CD4-positive, alpha-beta T cell treated with Interleukin-1 beta for 1 hour (primary cell): ENCODE results near the gene TM4SF4.
A peak's percentile ranks its signal among the peaks of the same experiment; 100 is the strongest.

Experiments
- DNase-seq, 2 donors: peaks; one replicate each; pipeline ENCODE4 v3.0.0-alpha.2; 2020 to 2022

TM4SF4 gene

DNA sequence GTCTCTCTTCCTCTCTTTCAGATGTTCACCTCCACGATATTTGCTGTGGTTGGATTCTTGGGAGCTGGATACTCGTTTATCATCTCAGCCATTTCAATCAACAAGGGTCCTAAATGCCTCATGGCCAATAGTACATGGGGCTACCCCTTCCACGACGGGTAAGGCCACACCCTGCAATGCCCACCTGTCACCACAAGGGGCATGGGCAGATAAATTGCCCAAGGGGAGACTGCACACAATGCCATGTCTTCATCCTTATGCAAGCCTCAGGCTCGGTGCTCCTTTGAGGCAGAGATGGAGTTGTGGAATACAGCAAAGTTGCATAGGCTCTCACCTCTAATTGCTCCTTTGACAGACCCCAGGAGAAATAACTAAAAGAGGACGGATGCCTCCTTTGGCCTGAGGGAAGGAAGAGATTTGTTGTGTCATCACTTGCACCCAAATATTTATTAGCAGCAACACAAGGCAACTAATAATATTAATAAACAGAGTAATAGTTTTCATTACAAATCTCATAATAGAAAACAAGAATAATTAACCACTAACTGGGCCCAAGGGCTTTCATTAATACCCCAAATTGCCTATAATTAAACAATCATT is 13.2 kb downstream of the TM4SF4 start:
- peak in 1 of 2 donors; percentile 5 for DNase-seq

DNA sequence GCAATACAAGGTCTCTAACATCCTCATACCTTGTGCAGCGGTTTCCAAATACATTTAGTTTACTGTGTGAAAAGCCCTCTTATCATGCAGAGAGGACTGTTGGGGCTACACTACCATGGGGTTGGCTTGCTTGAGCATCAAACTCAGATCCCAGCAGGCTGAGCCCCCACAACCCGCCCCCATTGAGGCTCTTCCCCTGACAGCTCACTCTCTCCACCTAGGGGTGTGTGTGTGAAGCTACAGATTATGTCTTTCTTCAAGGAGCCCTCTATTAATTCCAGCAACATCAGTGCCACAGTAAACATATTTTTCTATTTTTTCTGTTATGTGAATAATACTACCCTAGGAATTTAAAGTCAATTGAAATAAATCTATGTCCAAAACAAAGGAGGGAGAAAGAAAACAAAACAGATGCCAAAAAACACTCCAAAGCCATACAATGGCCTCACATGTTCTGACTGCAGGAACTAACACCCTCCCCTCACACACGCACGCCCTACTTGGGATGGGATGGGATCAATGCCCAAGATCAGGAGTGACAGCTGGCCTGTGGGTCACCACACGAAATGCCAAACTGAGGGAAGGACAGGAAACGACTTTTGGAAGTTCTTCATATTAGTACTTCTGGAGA is 14.7 kb downstream of the TM4SF4 start:
- no peak for DNase-seq

DNA sequence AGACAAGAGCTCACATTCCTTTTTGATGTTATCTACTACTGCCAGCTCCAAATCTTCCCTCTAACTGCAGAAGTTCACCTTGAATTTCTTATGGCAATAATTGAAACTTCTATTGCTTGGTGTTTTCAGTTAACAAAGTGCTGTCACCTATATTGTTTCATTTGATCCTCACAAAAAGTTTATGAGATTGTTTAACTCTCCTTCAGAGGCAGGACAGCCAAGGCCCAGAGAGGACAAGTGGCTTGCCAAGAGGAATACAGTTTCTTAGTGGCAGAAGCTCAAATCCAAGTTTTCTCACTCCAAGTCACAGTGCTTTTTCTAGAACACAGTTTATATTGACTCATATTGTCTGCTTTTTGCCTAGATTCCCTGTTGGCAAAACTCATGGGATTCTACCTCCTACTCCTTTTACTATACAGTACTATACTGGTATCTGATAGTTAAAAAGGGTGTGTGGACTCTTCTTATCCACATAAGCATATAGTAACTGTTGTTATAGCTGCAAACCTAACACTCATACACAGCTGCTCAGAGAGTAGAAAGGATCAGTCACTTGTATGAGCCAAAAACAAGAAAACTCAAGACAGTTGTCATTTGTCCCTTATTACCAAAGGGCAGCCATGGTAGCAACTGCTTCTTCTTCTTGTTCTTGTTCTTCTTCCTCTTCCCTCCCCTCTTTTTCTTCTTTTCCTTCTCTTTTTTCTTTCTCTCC is 15.9 kb downstream of the TM4SF4 start:
- no peak for DNase-seq

DNA sequence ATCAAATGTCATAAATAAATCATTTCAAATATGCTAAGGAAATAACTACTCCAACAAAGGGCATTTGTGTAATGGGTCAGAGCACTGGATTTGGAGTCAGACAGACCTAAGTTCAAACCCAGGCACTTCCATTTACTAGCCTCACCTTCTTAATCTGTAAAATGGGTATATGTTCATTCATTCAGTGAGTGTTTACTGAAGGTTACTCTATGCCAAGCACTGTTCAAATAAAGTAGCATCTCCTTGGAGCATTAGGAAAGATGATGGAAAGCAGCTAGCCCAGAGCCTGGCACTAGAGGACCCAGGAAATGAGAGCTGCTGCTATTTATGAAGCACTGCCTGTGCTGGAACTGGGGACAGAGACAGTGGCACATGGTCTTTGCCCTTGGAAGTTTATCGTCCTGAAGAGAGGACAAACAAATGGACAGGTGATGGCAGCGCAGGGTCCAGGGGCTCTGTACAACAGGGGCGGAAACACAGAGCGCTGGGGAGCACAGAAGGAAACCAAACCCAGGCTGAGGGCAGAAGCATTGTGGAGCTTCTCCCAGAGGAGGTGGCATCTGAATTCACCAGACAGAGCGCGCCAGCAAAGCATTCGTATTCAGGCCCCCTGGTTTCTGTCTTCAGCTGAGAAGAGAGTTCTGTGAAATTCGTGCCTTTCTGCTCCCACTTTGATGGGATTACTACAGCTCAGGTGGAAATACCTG is 19.0 kb downstream of the TM4SF4 start:
- no peak for DNase-seq

DNA sequence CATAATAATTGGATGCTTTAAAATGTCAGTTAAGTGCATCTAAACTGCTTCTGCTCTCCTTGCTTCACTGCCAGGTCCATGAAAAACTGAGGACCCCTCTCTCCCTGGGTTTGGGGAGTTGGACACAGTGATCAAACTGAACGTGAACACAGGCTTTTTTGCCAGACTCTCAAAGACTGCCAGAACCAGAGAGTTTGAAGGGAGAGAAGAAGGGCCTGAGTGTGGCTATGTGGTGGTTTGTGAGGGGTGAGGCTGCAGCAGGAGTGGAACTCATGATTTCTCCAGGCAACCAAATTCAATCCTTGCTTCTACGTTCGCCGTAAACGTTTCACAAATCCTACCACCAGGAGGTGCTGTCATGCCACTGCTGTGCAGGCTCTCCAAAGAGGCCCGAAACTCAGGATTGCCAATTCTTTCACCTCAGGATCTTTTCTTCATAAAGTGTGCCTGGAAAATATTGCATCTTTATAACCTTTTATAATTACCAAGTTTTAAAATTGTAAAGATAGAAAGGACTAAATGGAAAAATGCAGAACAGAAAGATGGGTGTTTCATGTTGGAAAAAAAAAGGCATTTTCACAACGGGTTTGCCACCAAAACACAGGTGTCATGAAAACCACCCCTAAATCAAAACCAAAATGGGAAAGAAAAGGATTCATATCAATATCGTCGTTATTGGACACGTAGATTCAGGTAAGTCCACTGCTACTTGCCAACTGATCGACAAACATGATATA is 19.7 kb downstream of the TM4SF4 start:
- DNase-seq = peak; percentile 16 to 35

DNA sequence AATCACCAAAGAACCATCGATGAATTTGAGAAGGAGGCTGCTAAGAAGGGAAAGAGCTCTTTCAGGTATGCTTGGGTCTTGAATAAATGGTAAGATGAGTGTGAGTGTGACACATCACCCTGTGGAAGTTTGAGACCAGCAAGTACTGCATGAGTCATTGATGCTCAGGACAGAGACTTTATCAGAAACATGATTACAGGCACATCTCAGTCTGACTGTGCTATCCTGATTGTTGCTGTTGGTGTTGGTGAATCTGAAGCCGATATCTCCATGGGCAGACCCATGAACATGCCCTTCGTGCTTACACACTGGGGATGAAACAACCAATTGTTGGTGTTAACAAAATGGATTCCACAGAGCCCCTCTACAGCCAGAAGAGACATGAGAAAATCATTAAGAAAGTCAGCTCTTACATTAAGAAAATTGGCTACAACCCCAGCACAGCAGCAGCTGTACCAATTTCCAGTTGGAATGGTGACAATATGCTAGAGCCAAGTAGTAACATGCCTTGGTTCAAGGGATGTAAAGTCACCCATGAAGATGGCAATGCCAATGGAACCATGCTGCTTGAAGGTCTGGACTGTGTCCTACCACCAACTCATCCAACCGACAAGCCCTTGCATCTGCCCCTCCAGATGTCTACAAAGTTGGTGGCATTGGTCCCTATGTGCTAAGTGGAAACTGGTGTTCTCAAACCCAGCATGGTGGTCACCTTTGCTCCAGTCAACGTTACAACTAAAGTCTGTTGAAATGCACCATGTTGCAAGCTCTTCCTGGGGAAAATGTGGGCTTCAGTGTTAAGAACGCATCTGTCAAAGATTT is 20.5 kb downstream of the TM4SF4 start:
- no peak for DNase-seq

DNA sequence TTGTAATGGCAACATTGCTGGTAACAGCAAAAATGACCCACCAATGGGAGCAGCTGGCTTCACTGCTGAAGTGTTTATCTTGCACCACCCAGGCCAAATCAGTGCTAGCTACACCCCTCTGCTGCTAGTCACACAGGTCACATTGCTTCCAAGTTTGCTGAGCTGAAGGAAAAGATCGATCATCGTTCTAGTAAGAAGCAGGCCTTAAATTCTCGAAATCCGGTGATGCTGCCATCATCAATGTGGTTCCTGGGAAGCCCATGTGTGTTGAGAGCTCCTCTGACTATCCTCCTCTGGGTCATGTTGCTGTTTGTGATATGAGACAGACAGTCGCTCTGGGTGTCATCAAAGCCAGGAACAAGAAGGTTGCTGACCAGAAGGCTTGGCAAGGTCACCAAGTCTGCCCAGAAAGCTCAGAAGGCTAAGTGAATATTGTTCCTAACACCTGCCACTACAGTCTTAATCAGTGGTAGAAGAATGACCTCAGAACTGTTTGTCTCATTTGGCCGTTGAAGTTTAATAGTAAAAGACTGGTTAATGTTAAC is 21.2 kb downstream of the TM4SF4 start:
- no peak for DNase-seq

DNA sequence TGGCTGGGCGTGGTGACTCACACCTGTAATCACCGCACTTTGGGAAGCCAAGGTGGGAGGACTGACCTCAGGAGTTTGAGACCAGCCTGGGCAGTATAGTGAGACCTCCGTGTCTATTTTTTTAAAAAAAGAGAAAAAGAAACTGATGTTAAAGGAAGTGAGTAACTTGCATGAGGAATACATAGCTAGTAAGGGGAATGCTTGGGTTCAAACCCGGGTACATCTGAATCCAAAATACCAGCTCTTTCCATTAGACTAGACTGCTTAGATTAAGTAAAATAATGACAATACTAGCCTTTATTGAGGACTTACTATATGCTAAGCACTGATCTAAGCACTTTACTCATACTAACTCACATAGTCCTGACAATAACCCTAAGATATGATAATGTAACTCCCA is 22.4 kb downstream of the TM4SF4 start:
- no peak for DNase-seq

DNA sequence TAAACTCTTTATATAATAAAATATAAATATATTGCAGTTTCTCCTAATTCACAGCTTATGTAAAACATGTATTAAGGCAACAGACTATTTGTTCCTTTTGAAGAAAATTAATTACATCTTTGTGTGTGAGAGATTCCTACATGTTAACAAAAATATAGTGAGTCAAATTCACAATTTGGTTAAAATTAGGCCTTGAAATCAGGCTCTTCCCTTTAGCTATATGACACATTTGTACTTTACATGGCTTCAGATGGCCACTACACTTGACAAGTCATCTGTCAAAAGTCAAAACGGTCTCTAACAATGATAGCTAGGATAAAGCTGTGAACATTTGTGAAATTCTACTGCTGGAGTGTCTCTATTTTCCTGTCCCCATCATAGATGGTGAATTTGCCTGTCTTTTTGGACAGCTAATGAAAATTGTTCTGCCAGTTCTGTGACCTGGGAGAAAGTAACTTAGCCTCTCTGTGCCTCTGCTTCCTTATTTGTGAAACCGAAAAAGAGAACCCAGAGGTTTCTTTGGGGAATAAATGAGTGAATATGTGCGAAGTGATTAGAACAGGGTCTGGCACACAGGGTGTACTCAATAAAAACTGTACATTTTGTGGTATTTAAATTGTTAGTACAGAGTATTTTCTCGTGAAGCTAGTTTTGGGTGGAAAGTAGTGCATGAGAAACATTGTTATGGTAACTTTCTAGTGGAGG is 23.6 kb downstream of the TM4SF4 start:
- DNase-seq = no peak

DNA sequence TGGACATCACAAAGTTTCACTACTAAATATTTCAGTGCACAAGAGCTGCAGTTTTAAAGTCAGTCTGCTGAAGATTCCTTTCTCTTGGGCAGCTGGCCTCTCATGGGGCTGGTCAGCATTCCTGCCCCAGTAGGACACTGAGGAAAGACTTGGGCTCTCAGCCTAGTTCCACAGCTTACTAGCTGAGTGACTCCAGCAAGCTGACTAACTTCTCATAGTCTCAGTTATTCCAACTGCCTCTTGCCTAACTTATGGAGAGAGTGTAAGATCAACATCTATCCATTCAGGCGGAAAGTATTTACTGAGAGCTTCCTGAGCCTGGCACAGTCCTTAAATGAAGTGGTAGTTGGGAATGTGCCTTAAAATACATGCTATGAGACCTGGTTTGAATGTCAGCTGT is 27.0 kb downstream of the TM4SF4 start:
- DNase-seq = no peak

DNA sequence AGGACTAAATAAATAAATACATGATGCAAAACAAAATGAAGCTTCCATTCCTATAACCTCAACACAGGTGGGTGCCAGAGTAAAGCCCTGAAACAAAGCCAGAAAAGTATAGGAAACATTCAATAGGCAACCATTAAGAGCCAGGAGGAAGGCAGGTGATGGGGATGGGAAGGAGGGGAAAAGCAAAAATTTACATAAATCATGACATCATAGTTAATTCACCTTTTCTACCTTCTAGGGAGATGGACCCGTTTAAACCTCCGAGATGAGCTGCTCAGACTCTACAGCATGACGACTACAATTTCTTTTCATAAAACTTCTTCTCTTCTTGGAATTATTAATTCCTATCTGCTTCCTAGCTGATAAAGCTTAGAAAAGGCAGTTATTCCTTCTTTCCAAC is 27.9 kb downstream of the TM4SF4 start:
- no peak for DNase-seq

DNA sequence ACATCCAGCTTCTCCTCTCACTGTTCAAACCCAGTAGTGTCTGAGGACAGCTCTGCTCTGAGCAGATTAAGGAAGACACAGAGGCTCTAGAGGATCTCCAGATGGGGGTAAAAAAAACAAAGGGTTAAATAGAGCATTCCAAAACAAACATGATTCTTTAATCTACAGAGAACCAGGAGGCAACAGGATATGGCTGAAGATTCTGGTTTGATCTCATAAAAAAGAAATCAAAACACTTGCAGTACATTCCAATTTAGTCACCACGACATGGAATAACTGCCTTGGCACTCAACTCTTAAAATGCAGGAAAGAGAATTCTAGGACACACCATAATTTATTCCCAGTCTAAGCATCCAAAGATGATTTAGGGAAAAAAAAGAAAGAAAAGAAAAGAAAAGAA is 32.0 kb downstream of the TM4SF4 start:
- no peak for DNase-seq

DNA sequence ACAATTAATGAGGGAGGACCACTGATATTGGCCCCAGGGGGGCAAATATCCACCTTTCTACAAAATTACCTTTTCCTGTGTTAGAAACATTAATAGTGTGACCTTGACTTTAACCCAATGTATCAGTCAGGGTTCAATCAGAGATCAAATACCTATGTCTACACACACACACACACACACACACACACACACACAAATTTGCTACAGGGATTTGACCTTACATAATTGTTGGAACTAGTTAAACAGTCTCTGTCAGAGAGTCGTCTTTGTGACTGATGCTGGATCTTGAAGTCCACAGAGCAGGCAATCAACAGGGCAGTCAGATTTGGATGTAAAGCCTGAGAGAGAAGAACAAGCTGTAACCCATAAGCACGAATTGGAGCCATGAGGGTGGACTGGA is 32.5 kb downstream of the TM4SF4 start:
- no peak for DNase-seq

DNA sequence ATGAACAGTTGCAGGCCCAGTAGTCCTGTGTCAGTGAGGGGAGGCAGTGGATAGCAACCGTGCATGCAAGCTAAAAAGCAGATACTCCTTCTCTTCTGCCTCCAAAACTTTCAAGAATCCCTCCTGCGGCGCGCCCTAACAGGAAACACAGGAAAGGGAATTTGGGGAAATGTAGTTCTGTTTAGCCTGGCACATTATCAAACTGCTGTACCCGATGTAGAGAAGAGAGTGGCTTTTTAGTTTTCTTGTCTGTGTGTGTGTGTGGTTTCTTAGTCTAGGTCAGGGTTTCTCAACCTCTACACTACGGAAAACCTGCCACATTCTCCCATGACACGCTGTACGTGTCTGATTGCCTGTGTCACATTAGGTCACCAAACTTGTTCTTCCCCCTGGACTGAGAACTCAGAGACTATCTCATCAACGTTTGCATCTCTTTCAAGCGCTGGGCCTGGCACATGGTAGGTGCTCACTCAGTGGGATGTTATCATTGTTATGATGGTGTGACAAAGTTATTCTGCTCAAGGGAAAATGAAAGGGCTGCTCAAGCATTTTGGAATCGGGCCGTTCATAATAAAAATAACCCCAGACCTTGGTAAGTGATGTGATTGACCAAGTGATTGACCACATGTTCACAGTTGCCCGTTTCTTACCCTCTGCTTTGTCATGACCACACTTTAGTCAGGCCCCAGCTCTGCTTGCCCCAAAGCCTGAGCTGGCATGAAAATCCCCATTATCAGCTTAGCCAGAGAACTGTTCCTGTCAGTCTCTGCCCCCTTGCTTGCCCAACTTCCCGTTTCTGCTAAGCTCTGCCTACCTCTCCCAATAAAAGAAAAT is 33.2 kb downstream of the TM4SF4 start:
- peak in 1 of 2 donors; percentile 45 for DNase-seq

DNA sequence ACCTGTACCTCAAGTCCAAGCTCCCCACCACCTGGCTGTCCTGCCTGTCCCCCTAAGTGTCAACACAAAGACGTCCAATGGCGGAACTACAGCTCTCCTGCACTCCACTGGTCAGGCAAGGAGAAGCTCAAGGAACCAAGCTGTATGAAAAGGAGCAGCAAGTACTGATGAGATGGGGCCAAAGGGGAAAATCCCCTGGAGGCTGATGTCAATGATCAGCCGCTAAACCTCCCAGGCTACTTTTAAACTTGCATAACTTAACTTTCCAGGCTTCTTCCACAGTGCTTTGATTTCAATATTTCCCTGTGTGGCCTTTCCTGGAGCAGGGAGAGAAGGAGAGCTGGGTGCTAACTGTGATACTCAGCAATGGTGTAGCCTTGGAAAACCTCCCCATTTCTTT is 35.0 kb downstream of the TM4SF4 start:
- no peak for DNase-seq

DNA sequence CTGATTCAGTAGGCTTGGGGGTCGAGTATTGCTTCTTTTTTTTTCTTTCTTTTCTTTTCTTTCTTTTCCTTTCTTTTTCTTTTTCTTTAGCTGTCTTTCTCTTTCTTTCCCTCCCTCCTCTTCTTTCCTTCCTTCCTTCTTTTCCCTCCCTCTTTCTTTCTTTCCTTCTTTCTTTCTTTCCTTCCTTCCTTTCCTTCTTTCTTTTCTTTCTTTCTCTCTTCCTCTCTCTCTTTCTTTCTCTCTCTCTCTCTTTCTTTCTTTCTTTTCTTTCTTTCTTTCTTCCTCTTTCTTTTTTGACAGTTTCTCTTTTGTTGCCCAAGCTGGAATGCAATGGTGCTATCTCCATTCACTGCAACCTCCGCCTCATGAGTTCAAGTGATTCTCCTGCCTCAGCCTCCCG is 36.0 kb downstream of the TM4SF4 start:
- no peak for DNase-seq

DNA sequence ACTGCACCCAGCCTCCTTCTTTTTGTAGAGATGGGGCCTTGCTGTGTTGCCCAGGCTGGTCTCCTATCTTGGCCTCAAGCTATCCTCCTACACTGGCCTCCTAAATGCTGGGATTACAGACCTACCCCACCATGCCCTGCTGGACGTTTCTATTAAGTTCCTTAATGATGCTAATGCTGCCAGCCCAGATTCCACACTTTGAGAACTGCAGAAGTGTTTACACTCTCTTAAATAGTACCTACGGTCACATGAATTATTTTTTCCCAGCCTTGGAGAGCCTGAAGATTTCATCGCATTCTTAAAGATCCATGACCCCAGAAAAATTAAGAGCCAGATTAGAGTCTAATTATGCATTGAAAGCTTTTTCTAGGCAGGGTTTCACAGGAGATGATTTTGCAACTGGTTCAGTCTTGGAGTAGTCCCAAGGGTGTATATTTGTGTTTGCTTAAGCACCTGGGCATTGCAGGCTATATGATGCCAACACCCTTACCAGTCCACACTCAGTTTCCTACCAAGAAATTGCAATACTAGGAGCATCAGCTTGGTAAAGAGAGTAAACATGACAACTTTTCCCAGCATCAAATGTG is 36.6 kb downstream of the TM4SF4 start:
- DNase-seq = no peak

DNA sequence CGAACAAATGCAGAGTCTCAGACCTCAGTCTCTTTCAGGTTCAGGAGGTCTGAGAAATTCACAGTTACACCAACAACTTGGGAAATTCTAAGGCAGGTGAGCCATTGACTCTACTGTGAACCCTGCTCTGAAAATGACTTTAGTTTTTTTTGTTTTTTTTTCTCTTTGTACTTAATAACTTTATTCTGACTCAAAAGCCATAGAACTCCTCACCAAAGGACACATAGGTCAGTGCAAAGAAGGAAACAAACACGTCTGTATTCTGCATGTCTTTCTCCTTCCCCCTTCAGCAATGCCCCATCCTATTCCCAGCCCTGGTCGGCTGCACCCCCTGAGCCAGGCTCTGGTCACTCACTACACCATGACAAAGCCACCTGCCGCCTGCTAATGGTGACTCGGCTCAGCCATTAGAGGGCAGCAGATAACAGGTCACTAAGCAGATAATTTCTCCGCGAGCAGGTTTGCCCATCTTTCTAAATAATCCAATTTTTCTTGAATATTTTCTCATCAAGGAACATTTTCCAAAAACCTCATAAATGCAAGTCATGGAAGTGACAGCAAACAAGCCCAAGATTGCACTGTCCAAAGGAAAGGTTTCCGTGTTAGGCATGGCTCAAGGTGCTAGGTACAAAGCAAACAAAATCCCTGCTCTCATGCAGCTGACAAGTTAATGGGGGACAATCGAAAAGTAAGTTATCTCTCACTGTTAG is 37.7 kb downstream of the TM4SF4 start:
- DNase-seq = peak; percentile 30 to 40

DNA sequence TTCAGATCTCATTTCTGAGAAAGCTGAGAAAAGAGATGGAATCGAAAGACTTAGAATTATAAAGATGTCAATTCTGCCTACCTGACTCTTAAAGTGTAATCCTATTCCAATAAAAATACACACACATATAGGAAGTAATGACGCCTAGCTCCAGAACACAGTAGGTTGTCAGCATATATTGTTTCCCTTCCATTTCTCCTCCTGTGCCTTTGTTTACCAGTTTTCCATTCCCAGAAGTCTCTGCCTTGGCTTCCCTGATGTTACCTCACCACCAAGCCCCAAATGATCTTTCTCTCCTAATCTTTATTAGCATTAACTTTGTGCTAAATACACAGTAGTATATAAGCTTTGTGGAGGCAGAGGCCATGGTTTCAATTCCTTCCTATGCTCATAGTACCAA is 40.0 kb downstream of the TM4SF4 start:
- no peak for DNase-seq
